Measurements from ENCODE around the gene GRIK3. TPM values are rescaled to one million over a fixed set of nuclear protein-coding genes. Genes with fewer than 3 reads are reported as not detected.

The GRIK3 gene
- total and polyA plus RNA-seq, 2 of the 8 experiments (the other 6 are each of a cell fraction or from before 2014, with no cell fraction given): 2.1 to 3.4 TPM

DNA sequence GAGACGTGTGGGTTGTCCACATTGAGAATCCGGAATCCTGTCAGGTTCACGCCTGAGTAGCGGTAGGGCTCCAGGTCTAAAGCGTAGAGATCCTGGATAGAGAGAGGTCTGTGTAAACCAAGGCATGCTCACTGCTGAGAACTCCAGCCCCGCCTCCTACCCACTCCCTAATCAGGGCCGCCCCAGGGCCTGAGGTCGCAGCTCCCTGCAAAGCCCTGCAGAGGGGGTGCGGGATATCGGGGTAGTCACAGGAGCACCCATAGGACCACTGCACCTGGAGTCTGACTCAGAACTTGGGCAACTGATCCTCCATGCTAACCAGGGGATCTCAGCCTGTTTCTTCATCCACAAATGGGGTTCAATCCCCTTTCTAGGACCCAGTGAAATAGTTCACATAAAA lies 174.4 kb downstream of the GRIK3 start:
- no peak for DNase-seq (ENCODE audit: low read depth in 1 of 2, low spot score in 2 of 2)
- 93% methylated on average over 10 of the region's 10 CpGs; no CpG with 5 or more reads in 1 of the 2 experiments for WGBS, 2 experiments (ENCODE audit: extremely low coverage in 1 of 2, insufficient coverage in 1 of 2, insufficient read length in 1 of 2, insufficient replicate concordance in 2 of 2, low coverage in 1 of 2, low lambda C conversion rate in 2 of 2, missing lambda C conversion rate in 1 of 2)
- no peak overlapping the region for H3K23ac ChIP-seq (ENCODE audit: insufficient read length)

More for the DNA sequence above, 174.4 kb downstream of the GRIK3 start:
- no peaks in the 10 kb centered on the region for H3K27me3 ChIP-seq (replicated peaks in 1 of 4; ENCODE audit: control insufficient read depth in 3 of 4, extremely low read depth in 1 of 4, insufficient read depth in 3 of 4, low read length in 3 of 4)
- no peak overlapping the region for H4K8ac ChIP-seq (ENCODE audit: extremely low read depth, insufficient read depth, low read length)
- no peak overlapping the region for H2BK120ac ChIP-seq (replicated peaks; ENCODE audit: low read depth, low read length)
- no peak overlapping the region for H2BK5ac ChIP-seq (ENCODE audit: low read depth, low read length)
- ChIA-PET POLR2A (ENCODE audit: partially characterized antibody) (interaction anchor here (0.9 kb wide), 1 partner anchor 17 kb away, joined by 3 read pairs; no protein-coding TSS in a partner anchor), CTCF (ENCODE audit: partially characterized antibody) (interaction anchor here (0.6 to 13.5 kb wide), 7 partner anchors 9 to 150 kb away, joined by 3 to 211 read pairs (median 6); no protein-coding TSS in a partner anchor)
- no peak overlapping the region for H3K56ac ChIP-seq (replicated peaks; ENCODE audit: insufficient read length, low read depth, low read length)
- no peak overlapping the region for H3K18ac ChIP-seq (ENCODE audit: extremely low read depth, low read length)
- H3K4me3 ChIP-seq (ENCODE audit: extremely low read depth in 1 of 4, insufficient read depth in 2 of 4, low read depth in 3 of 4, low read length in 4 of 4): no peak overlapping the region
- H2BK20ac ChIP-seq (ENCODE audit: low read length): no peak overlapping the region
- H3K9ac ChIP-seq (replicated peaks in 1 of 4; ENCODE audit: extremely low read depth in 1 of 4, low read depth in 3 of 4, low read length in 3 of 4): no peak overlapping the region
- no peak overlapping the region for H2BK15ac ChIP-seq (ENCODE audit: low read length)
- H3K4me2 ChIP-seq (ENCODE audit: insufficient read depth in 1 of 2, low read depth in 2 of 2, low read length in 2 of 2): no peak overlapping the region
- H4K91ac ChIP-seq (replicated peaks; ENCODE audit: insufficient read length, low read length): no peak overlapping the region
- no peaks in the 10 kb centered on the region for H3K79me1 ChIP-seq (ENCODE audit: low read depth, low read length)
- H4K20me1 ChIP-seq (replicated peaks in 1 of 2; ENCODE audit: control insufficient read depth in 1 of 2, insufficient read depth in 2 of 2, low read length in 2 of 2): no peaks in the 10 kb centered on the region
- H4K5ac ChIP-seq (ENCODE audit: insufficient read length, low read depth, low read length): no peak overlapping the region
- no peaks in the 10 kb centered on the region for H3K9me3 ChIP-seq (ENCODE audit: insufficient read depth in 2 of 2, low read depth in 1 of 2, low read length in 1 of 2)
- H3K4ac ChIP-seq (replicated peaks; ENCODE audit: insufficient read length, low read depth, low read length): no peak overlapping the region
- H2AFZ ChIP-seq (ENCODE audit: low read length): no peak overlapping the region
- H3K27ac ChIP-seq (ENCODE audit: low read depth, low read length): no peak overlapping the region
- FAIRE-seq: no peak
- H2AK5ac ChIP-seq (ENCODE audit: low read depth, low read length): no peak overlapping the region
- no peaks in the 10 kb centered on the region for H3K23me2 ChIP-seq (ENCODE audit: low read depth, low read length)
- no peak overlapping the region for H2BK12ac ChIP-seq (ENCODE audit: low read depth, low read length)
- no peak for TF ChIP-seq RNF2 (IDR thresholded peaks at IDR 0.05; ENCODE audit: borderline replicate concordance, low read depth, low read length, missing control alignments, poor library complexity, severe bottlenecking)
- TF ChIP-seq, protein P1, sequence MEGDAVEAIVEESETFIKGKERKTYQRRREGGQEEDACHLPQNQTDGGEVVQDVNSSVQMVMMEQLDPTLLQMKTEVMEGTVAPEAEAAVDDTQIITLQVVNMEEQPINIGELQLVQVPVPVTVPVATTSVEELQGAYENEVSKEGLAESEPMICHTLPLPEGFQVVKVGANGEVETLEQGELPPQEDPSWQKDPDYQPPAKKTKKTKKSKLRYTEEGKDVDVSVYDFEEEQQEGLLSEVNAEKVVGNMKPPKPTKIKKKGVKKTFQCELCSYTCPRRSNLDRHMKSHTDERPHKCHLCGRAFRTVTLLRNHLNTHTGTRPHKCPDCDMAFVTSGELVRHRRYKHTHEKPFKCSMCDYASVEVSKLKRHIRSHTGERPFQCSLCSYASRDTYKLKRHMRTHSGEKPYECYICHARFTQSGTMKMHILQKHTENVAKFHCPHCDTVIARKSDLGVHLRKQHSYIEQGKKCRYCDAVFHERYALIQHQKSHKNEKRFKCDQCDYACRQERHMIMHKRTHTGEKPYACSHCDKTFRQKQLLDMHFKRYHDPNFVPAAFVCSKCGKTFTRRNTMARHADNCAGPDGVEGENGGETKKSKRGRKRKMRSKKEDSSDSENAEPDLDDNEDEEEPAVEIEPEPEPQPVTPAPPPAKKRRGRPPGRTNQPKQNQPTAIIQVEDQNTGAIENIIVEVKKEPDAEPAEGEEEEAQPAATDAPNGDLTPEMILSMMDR (IDR thresholded peaks at IDR 0.05; ENCODE audit: control extremely low read depth in 1 of 3, insufficient read depth in 1 of 3, low read depth in 1 of 3, low read length in 3 of 3): peak in 1 of 3 experiments; percentile 13; a peak in 1 of 4 replicates
- TF ChIP-seq MAFK (IDR thresholded peaks at IDR 0.05; ENCODE audit: low read depth, low read length): no peak
- no peak for TF ChIP-seq BRCA1 (IDR thresholded peaks at IDR 0.05; ENCODE audit: low read depth, low read length)
- peak; percentile 13 to 30; a peak in 2 of 4 replicates for TF ChIP-seq RAD21 (IDR thresholded peaks at IDR 0.05 in 1 of 2, conservative IDR thresholded peaks at IDR 0.05 in 1 of 2; ENCODE audit: low read depth in 2 of 2, low read length in 2 of 2)
- H3K79me2 ChIP-seq (ENCODE audit: control insufficient read depth in 1 of 2, insufficient read depth in 2 of 2, low read length in 2 of 2): no peaks in the 10 kb centered on the region
- no peaks in the 10 kb centered on the region for H3K36me3 ChIP-seq (ENCODE audit: control insufficient read depth in 2 of 4, insufficient read depth in 4 of 4, low read length in 3 of 4)
- H3K4me1 ChIP-seq (replicated peaks in 1 of 4; ENCODE audit: control insufficient read depth in 3 of 4, insufficient read depth in 4 of 4, low read length in 3 of 4): peaks cover 0 to 11% (median 4%) of the 10 kb centered on the region in 4 experiments; a peak in 5 of 7 replicates
- H3K14ac ChIP-seq (ENCODE audit: insufficient read length): no peak overlapping the region
